ENCODE results near the gene IFT43. TPM values are rescaled to one million over a fixed set of nuclear protein-coding genes. Genes with fewer than 3 reads are reported as not detected.

IFT43 gene
- total and polyA plus RNA-seq, 4 donors: 20.9 to 49.2 (median 44.7) TPM

GRCh38 chr14:75979071-75979571 lies 6.4 kb upstream of the IFT43 start:
- Histone ChIP-seq H3K4me3 (ENCODE audit: low read depth, low read length) (peak overlapping the region; percentile 26), H3K27me3 (ENCODE audit: control insufficient read depth, insufficient read depth, low read length) (no peaks in the 10 kb centered on the region), H3K36me3 (ENCODE audit: control insufficient read depth, insufficient read depth, low read length) (peaks cover 12% of the 10 kb centered on the region), H3K9me3 (ENCODE audit: control insufficient read depth, insufficient read depth, low read length) (no peaks in the 10 kb centered on the region), H3K27ac (ENCODE audit: low read depth, low read length) (no peak overlapping the region), H3K4me1 (ENCODE audit: control insufficient read depth, insufficient read depth, low read length) (peaks cover 48% of the 10 kb centered on the region)
- peak in 2 of 6 donors; percentile 54 to 60 for DNase-seq (ENCODE audit: low read depth in 4 of 6, low spot score in 6 of 6)
- 79% methylated on average over 11 of the region's 14 CpGs for whole genome bisulfite sequencing (ENCODE audit: insufficient coverage)

- DNase-seq (ENCODE audit: low read depth in 4 of 6, low spot score in 6 of 6): peak in 1 of 6 donors; percentile 37
- Histone ChIP-seq H3K36me3 (ENCODE audit: control insufficient read depth, insufficient read depth, low read length) (peaks cover 12% of the 10 kb centered on the region), H3K9me3 (ENCODE audit: control insufficient read depth, insufficient read depth, low read length) (no peaks in the 10 kb centered on the region), H3K27ac (ENCODE audit: low read depth, low read length) (peak overlapping the region; percentile 91), H3K27me3 (ENCODE audit: control insufficient read depth, insufficient read depth, low read length) (no peaks in the 10 kb centered on the region), H3K4me3 (ENCODE audit: low read depth, low read length) (peak overlapping the region; percentile 26), H3K4me1 (ENCODE audit: control insufficient read depth, insufficient read depth, low read length) (peaks cover 51% of the 10 kb centered on the region)
- 66% methylated on average over 18 of the region's 27 CpGs for WGBS (ENCODE audit: insufficient coverage)
Measured at GRCh38 chr14:75979648-75980565, 5.7 kb upstream of the IFT43 start.

GRCh38 chr14:75980856-75981255 lies 4.7 kb upstream of the IFT43 start:
- DNase-seq (ENCODE audit: low read depth in 4 of 6, low spot score in 6 of 6): no peak
- peak overlapping the region; percentile 91 for H3K27ac ChIP-seq (ENCODE audit: low read depth, low read length)

GRCh38 chr14:75981426-75982265 lies 3.9 kb upstream of the IFT43 start, which contains the start of gene TGFB3:
TGFB3 (minus strand) TSS chr14:75981995; CDS start chr14:75980893, 1,102 bp downstream.
- Histone ChIP-seq H3K4me1 (ENCODE audit: control insufficient read depth, insufficient read depth, low read length) (peaks cover 53% of the 10 kb centered on the region), H3K36me3 (ENCODE audit: control insufficient read depth, insufficient read depth, low read length) (peaks cover 10% of the 10 kb centered on the region), H3K9me3 (ENCODE audit: control insufficient read depth, insufficient read depth, low read length) (no peaks in the 10 kb centered on the region), H3K4me3 (ENCODE audit: low read depth, low read length) (peak within 1 kb of the TSS; percentile 45), H3K27ac (ENCODE audit: low read depth, low read length) (peak within 1 kb of the TSS; percentile 91), H3K27me3 (ENCODE audit: control insufficient read depth, insufficient read depth, low read length) (no peaks in the 10 kb centered on the region)
- WGBS (ENCODE audit: insufficient coverage): 2% methylated on average over 18 of the region's 26 CpGs
- peak; percentile 38 to 91 (median 66) for DNase-seq (ENCODE audit: low read depth in 4 of 6, low spot score in 6 of 6)

More at GRCh38 chr14:75980856-75981255, 4.7 kb upstream of the IFT43 start:
- Histone ChIP-seq H3K4me1 (ENCODE audit: control insufficient read depth, insufficient read depth, low read length) (peaks cover 53% of the 10 kb centered on the region), H3K36me3 (ENCODE audit: control insufficient read depth, insufficient read depth, low read length) (peaks cover 12% of the 10 kb centered on the region), H3K9me3 (ENCODE audit: control insufficient read depth, insufficient read depth, low read length) (no peaks in the 10 kb centered on the region), H3K4me3 (ENCODE audit: low read depth, low read length) (peak overlapping the region; percentile 26), H3K27me3 (ENCODE audit: control insufficient read depth, insufficient read depth, low read length) (no peaks in the 10 kb centered on the region)
- WGBS (ENCODE audit: insufficient coverage): 61% methylated on average over 7 of the region's 8 CpGs

GRCh38 chr14:75982266-75983018 lies 3.1 kb upstream of the IFT43 start:
- no peaks in the 10 kb centered on the region for H3K27me3 ChIP-seq (ENCODE audit: control insufficient read depth, insufficient read depth, low read length)
- peaks cover 53% of the 10 kb centered on the region for H3K4me1 ChIP-seq (ENCODE audit: control insufficient read depth, insufficient read depth, low read length)
- H3K4me3 ChIP-seq (ENCODE audit: low read depth, low read length): peak overlapping the region; percentile 45
- peak; percentile 74 to 96 (median 80) for DNase-seq (ENCODE audit: low read depth in 4 of 6, low spot score in 6 of 6)
- H3K9me3 ChIP-seq (ENCODE audit: control insufficient read depth, insufficient read depth, low read length): no peaks in the 10 kb centered on the region
- WGBS (ENCODE audit: insufficient coverage): under 1% methylated on average over 71 of the region's 77 CpGs
- peaks cover 10% of the 10 kb centered on the region for H3K36me3 ChIP-seq (ENCODE audit: control insufficient read depth, insufficient read depth, low read length)
- H3K27ac ChIP-seq (ENCODE audit: low read depth, low read length): peak overlapping the region; percentile 91

GRCh38 chr14:75983019-75983358 lies 2.6 kb upstream of the IFT43 start:
- WGBS (ENCODE audit: insufficient coverage): 3% methylated on average over 4 of the region's 7 CpGs
- DNase-seq (ENCODE audit: low read depth in 4 of 6, low spot score in 6 of 6): no peak
- Histone ChIP-seq H3K9me3 (ENCODE audit: control insufficient read depth, insufficient read depth, low read length) (no peaks in the 10 kb centered on the region), H3K4me3 (ENCODE audit: low read depth, low read length) (peak overlapping the region; percentile 45), H3K27me3 (ENCODE audit: control insufficient read depth, insufficient read depth, low read length) (no peaks in the 10 kb centered on the region), H3K27ac (ENCODE audit: low read depth, low read length) (peak overlapping the region; percentile 77), H3K36me3 (ENCODE audit: control insufficient read depth, insufficient read depth, low read length) (peaks cover 10% of the 10 kb centered on the region), H3K4me1 (ENCODE audit: control insufficient read depth, insufficient read depth, low read length) (peaks cover 53% of the 10 kb centered on the region)

- Histone ChIP-seq H3K27ac (ENCODE audit: low read depth, low read length) (peak overlapping the region; percentile 6), H3K36me3 (ENCODE audit: control insufficient read depth, insufficient read depth, low read length) (peaks cover 2% of the 10 kb centered on the region), H3K27me3 (ENCODE audit: control insufficient read depth, insufficient read depth, low read length) (no peaks in the 10 kb centered on the region), H3K9me3 (ENCODE audit: control insufficient read depth, insufficient read depth, low read length) (no peaks in the 10 kb centered on the region), H3K4me1 (ENCODE audit: control insufficient read depth, insufficient read depth, low read length) (peaks cover 36% of the 10 kb centered on the region), H3K4me3 (ENCODE audit: low read depth, low read length) (no peak overlapping the region)
- WGBS (ENCODE audit: insufficient coverage): no CpG with 5 or more reads among the region's 2 CpGs
- DNase-seq (ENCODE audit: low read depth in 4 of 6, low spot score in 6 of 6): no peak
Measured at GRCh38 chr14:75984674-75985073, 889 bp upstream of the IFT43 start.

- Histone ChIP-seq H3K36me3 (ENCODE audit: control insufficient read depth, insufficient read depth, low read length) (peaks cover 10% of the 10 kb centered on the region), H3K9me3 (ENCODE audit: control insufficient read depth, insufficient read depth, low read length) (no peaks in the 10 kb centered on the region), H3K27ac (ENCODE audit: low read depth, low read length) (no peak overlapping the region), H3K27me3 (ENCODE audit: control insufficient read depth, insufficient read depth, low read length) (no peaks in the 10 kb centered on the region), H3K4me1 (ENCODE audit: control insufficient read depth, insufficient read depth, low read length) (peaks cover 19% of the 10 kb centered on the region), H3K4me3 (ENCODE audit: low read depth, low read length) (peak overlapping the region; percentile 75)
- no CpG with 5 or more reads among the region's 6 CpGs for WGBS (ENCODE audit: insufficient coverage)
- no peak for DNase-seq (ENCODE audit: low read depth in 4 of 6, low spot score in 6 of 6)
Measured at GRCh38 chr14:75986439-75986765, 839 bp downstream of the IFT43 start.
